SK-N-SH (cell line): Measurements from ENCODE around the gene TBC1D19.

Experiments used
- CTCF ChIP-seq: fragments of 200-600 bp; sonication (generic); IDR thresholded peaks from 2 replicates; pipeline ENCODE4 v1.6.1; 2017; ENCODE audit warnings: antibody characterized with exemption, mild to moderate bottlenecking, moderate library complexity
- FOXM1 ChIP-seq: IDR thresholded peaks from 2 replicates; pipeline ENCODE4 v1.4.0; 2012; ENCODE audit warnings: low read depth, mild to moderate bottlenecking
- MXI1 ChIP-seq: IDR thresholded peaks from 2 replicates; pipeline ENCODE4 v1.6.1; 2012; ENCODE audit warnings: mild to moderate bottlenecking, low read depth, low read length, improper control_type of control experiment
- NFIC ChIP-seq: IDR thresholded peaks from 2 replicates; pipeline ENCODE4 v1.4.0; 2012; ENCODE audit warnings: borderline replicate concordance
- NRF1 ChIP-seq: IDR thresholded peaks from 2 replicates; pipeline ENCODE4 v1.6.1; 2012; ENCODE audit warnings: low read depth, mild to moderate bottlenecking, low read length
- POLR2AphosphoS5 ChIP-seq: IDR thresholded peaks from 2 replicates; pipeline ENCODE4 v1.6.1; 2012; ENCODE audit warnings: low read depth, low read length
- REST ChIP-seq: IDR thresholded peaks from 2 replicates; pipeline ENCODE4 v1.6.1; 2012; ENCODE audit warnings: mild to moderate bottlenecking, low read depth, low read length, moderate library complexity
- SIN3A ChIP-seq: IDR thresholded peaks from 2 replicates; pipeline ENCODE4 v1.6.1; 2012; ENCODE audit warnings: low read depth, mild to moderate bottlenecking, low read length, moderate library complexity, borderline replicate concordance
- TCF12 ChIP-seq: IDR thresholded peaks from 2 replicates; pipeline ENCODE4 v1.4.0; 2012
- USF2 ChIP-seq: fragments of 150-350 bp; IDR thresholded peaks from 2 replicates; pipeline ENCODE4 v1.6.1; 2017; ENCODE audit warnings: antibody characterized with exemption, low read length, low read depth, borderline replicate concordance
- TF ChIP-seq, protein P1 (sequence below): IDR thresholded peaks from 2 replicates; pipeline ENCODE4 v1.4.0; 2012; ENCODE audit warnings: low read depth, borderline replicate concordance

DNA sequence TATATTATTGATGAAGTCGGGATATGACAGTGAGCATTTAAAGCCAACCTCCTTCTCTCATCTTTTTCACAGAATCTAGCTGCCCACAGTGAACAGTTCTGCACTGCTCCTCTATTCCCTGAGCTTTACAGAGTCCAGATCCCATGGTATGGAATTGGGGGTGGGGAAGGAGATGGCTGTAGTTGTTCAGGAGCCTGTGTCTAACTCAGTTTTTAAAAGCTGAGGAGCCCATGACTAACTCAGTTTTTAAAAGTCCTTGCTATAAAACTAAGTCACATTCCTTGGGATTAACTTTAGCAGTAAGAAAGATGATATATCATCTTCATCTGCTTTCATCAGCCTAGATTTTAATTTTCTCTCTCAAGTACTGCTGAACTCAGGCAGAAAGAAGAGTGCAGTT, 180.3 kb downstream of the TBC1D19 start:
- TF ChIP-seq CTCF (no peak), USF2 (no peak), MXI1 (no peak), NFIC (no peak), NRF1 (no peak), SIN3A (no peak), TCF12 (no peak), FOXM1 (no peak), REST (no peak), POLR2AphosphoS5 (no peak)
- TF ChIP-seq, protein P1, sequence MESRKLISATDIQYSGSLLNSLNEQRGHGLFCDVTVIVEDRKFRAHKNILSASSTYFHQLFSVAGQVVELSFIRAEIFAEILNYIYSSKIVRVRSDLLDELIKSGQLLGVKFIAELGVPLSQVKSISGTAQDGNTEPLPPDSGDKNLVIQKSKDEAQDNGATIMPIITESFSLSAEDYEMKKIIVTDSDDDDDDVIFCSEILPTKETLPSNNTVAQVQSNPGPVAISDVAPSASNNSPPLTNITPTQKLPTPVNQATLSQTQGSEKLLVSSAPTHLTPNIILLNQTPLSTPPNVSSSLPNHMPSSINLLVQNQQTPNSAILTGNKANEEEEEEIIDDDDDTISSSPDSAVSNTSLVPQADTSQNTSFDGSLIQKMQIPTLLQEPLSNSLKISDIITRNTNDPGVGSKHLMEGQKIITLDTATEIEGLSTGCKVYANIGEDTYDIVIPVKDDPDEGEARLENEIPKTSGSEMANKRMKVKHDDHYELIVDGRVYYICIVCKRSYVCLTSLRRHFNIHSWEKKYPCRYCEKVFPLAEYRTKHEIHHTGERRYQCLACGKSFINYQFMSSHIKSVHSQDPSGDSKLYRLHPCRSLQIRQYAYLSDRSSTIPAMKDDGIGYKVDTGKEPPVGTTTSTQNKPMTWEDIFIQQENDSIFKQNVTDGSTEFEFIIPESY, result no peak
